GM18858 (cell line): ENCODE measurements around the gene GPRC5C.
"Not testable (repeated sequence)": the region's sequence is repeated elsewhere in the genome, so short reads cannot be mapped to it uniquely, and the experiment has no call there.

Source experiments
- ATAC-seq: cut with Tn5 transposase; IDR thresholded peaks from one replicate; pipeline ENCODE4 v1.9.1; 2021; ENCODE audit not compliant: unreplicated experiment

GPRC5C gene

GRCh38 chr17:74467221-74467951 lies 35.5 kb downstream of the GPRC5C start:
- ATAC-seq: peak; percentile 77

GRCh38 chr17:74471341-74471740 lies 39.5 kb downstream of the GPRC5C start:
- ATAC-seq: no peak

- ATAC-seq: no peak
These were observed 41.0 kb downstream of the GPRC5C start for GRCh38 chr17:74472890-74473289.

GRCh38 chr17:74473294-74473693 lies 41.4 kb downstream of the GPRC5C start:
- ATAC-seq: no peak

GRCh38 chr17:74474043-74474792 lies 42.3 kb downstream of the GPRC5C start:
- ATAC-seq: no peak

- ATAC-seq: no peak
These were observed 43.3 kb downstream of the GPRC5C start for GRCh38 chr17:74475189-74475588.

- ATAC-seq: no peak
These were observed 45.5 kb downstream of the GPRC5C start for GRCh38 chr17:74477411-74477810.

- no peak for ATAC-seq
These were observed 46.7 kb downstream of the GPRC5C start for GRCh38 chr17:74478420-74479100.

GRCh38 chr17:74480290-74480689 lies 48.4 kb downstream of the GPRC5C start:
- ATAC-seq: no peak

GRCh38 chr17:74481621-74482020 lies 49.7 kb downstream of the GPRC5C start:
- no peak for ATAC-seq

GRCh38 chr17:74484066-74484465 lies 52.2 kb downstream of the GPRC5C start:
- ATAC-seq: no peak

GRCh38 chr17:74485022-74485743 lies 53.3 kb downstream of the GPRC5C start:
- no peak for ATAC-seq

GRCh38 chr17:74485841-74486240 lies 54.0 kb downstream of the GPRC5C start:
- ATAC-seq: no peak

- ATAC-seq: not testable (repeated sequence)
These were observed 56.4 kb downstream of the GPRC5C start for GRCh38 chr17:74488276-74488675.

- ATAC-seq: no peak
These were observed 58.8 kb downstream of the GPRC5C start for GRCh38 chr17:74490716-74491115.

GRCh38 chr17:74491626-74492025 lies 59.7 kb downstream of the GPRC5C start:
- ATAC-seq: no peak

GRCh38 chr17:74493331-74493833 lies 61.5 kb downstream of the GPRC5C start:
- no peak for ATAC-seq
